GM23248 (cell line): ENCODE results near the gene NGDN.

Experiments
- EZH2 ChIP-seq: fragments of 200-600 bp; sonication (generic); IDR thresholded peaks from 2 replicates; pipeline ENCODE4 v1.6.1; 2018; ENCODE audit warnings: antibody characterized with exemption, mild to moderate bottlenecking; ENCODE audit not compliant: insufficient read depth, poor library complexity, severe bottlenecking
- EZH2phosphoT487 ChIP-seq: fragments of 200-600 bp; sonication (generic); IDR thresholded peaks from 2 replicates; pipeline ENCODE4 v1.6.1; 2018; ENCODE audit warnings: antibody characterized with exemption, moderate library complexity, mild to moderate bottlenecking, low read depth; ENCODE audit not compliant: insufficient read depth

- TF ChIP-seq EZH2 (no peak), EZH2phosphoT487 (no peak)
These were observed 4.2 kb upstream of the NGDN start for GRCh38 chr14:23465261-23465660.
